OCI-LY3 (cell line): ENCODE results near the gene TSSK1B.

ENCODE experiments used
- H2AFZ ChIP-seq: fragments of 200-600, 300-600 bp; shearing (Covaris generic); 2 replicates; pipeline ENCODE4 v1.6.0; 2014; ENCODE audit warnings: antibody characterized with exemption, low read depth, low read length
- H3K27ac ChIP-seq: fragments of 200-600, 300-600 bp; sonication (generic); 2 replicates; pipeline ENCODE4 v1.5.1; 2014; ENCODE audit warnings: mild to moderate bottlenecking, low read length, moderate library complexity, mixed read lengths
- H3K27me3 ChIP-seq: fragments of 200-600, 300-600 bp; sonication (generic); 2 replicates; pipeline ENCODE4 v1.6.1; 2014; ENCODE audit warnings: low read depth, low read length, mixed read lengths
- H3K36me3 ChIP-seq: fragments of 200-600, 300-600 bp; sonication (generic); replicated peaks from 2 replicates; pipeline ENCODE3; 2014; ENCODE audit warnings: low read depth, low read length, mixed read lengths
- H3K4me1 ChIP-seq: fragments of 300-600, 200-600 bp; sonication (generic); 2 replicates; pipeline ENCODE4 v1.6.1; 2014; ENCODE audit warnings: low read length, mixed read lengths
- H3K4me2 ChIP-seq: fragments of 200-600, 300-600 bp; sonication (generic); 2 replicates; pipeline ENCODE4 v1.6.1; 2014; ENCODE audit warnings: low read length, mixed read lengths
- H3K4me3 ChIP-seq: fragments of 300-600, 200-600 bp; sonication (generic); 2 replicates; pipeline ENCODE4 v1.5.1; 2014; ENCODE audit warnings: antibody characterized with exemption, mild to moderate bottlenecking, low read length, moderate library complexity
- H3K79me2 ChIP-seq: fragments of 300-600, 200-600 bp; shearing (Covaris generic); 2 replicates; pipeline ENCODE4 v1.6.1; 2014; ENCODE audit warnings: mild to moderate bottlenecking, low read length, mixed read lengths
- H3K9ac ChIP-seq: fragments of 300-600, 200-600 bp; shearing (Covaris generic); 2 replicates; pipeline ENCODE4 v1.6.0; 2014; ENCODE audit warnings: mild to moderate bottlenecking, low read length, moderate library complexity
- H3K9me3 ChIP-seq: fragments of 200-600, 300-600 bp; shearing (Covaris generic); 2 replicates; pipeline ENCODE4 v1.6.1; 2014; ENCODE audit warnings: low read length, mixed read lengths; ENCODE audit not compliant: insufficient read depth
- H4K20me1 ChIP-seq: fragments of 200-600, 300-600 bp; sonication (generic); 2 replicates; pipeline ENCODE4 v1.6.1; 2016; ENCODE audit warnings: low read length, mixed read lengths; ENCODE audit not compliant: insufficient read depth
- EZH2phosphoT487 ChIP-seq: fragments of 200-600 bp; shearing (Covaris generic); IDR thresholded peaks from 2 replicates; pipeline ENCODE4 v1.6.1; 2018; ENCODE audit warnings: antibody characterized with exemption, mixed run types, low read depth
- TF ChIP-seq, protein P1 (sequence below): fragments of 200-600, 300-600 bp; sonication (generic); IDR thresholded peaks from 2 replicates; pipeline ENCODE4 v1.5.1; 2014; ENCODE audit warnings: antibody characterized with exemption, low read length, low read depth

TSSK1B gene

DNA sequence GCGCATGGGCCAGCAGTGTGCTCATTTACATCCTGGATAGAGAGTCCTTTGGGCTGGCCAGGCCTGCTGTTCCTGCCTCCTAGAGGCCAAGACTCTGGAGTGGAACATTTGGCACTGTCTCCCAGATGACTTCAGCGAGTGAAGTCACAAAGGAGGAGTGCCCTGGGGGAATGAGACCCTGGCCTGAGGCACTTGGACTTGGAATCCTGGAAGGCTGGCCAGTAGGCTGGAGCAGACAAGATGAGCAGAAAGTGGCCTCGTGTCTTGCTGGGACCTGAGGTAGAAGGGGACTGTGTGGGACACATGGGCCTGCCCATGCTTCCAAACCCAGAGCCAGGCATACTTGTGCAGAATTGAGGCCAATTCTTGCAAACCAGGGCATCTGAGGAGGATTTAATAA lies at the start of gene TSSK1B:
TSS of gene TSSK1B (minus strand) at position 101 of the 400 bp plus-strand sequence. CDS start 150 bp downstream, outside the sequence.
- Histone ChIP-seq H3K4me2 (no peak within 1 kb of the TSS), H2AFZ (no peak within 1 kb of the TSS), H3K36me3 (no peaks in the 10 kb centered on the region), H3K79me2 (no peaks in the 10 kb centered on the region), H3K4me1 (no peaks in the 10 kb centered on the region), H3K9ac (no peak within 1 kb of the TSS), H3K9me3 (no peaks in the 10 kb centered on the region), H3K27ac (no peak within 1 kb of the TSS), H3K27me3 (no peaks in the 10 kb centered on the region), H4K20me1 (no peaks in the 10 kb centered on the region), H3K4me3 (no peak within 1 kb of the TSS)
- no peak for TF ChIP-seq EZH2phosphoT487
- TF ChIP-seq, protein P1, sequence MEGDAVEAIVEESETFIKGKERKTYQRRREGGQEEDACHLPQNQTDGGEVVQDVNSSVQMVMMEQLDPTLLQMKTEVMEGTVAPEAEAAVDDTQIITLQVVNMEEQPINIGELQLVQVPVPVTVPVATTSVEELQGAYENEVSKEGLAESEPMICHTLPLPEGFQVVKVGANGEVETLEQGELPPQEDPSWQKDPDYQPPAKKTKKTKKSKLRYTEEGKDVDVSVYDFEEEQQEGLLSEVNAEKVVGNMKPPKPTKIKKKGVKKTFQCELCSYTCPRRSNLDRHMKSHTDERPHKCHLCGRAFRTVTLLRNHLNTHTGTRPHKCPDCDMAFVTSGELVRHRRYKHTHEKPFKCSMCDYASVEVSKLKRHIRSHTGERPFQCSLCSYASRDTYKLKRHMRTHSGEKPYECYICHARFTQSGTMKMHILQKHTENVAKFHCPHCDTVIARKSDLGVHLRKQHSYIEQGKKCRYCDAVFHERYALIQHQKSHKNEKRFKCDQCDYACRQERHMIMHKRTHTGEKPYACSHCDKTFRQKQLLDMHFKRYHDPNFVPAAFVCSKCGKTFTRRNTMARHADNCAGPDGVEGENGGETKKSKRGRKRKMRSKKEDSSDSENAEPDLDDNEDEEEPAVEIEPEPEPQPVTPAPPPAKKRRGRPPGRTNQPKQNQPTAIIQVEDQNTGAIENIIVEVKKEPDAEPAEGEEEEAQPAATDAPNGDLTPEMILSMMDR: no peak

- no peak overlapping the region for H3K4me3 ChIP-seq
- H3K9me3 ChIP-seq: no peaks in the 10 kb centered on the region
- H3K79me2 ChIP-seq: no peaks in the 10 kb centered on the region
- no peak overlapping the region for H3K4me2 ChIP-seq
- no peak overlapping the region for H3K9ac ChIP-seq
- no peaks in the 10 kb centered on the region for H3K4me1 ChIP-seq
- no peak overlapping the region for H2AFZ ChIP-seq
- H3K27ac ChIP-seq: no peak overlapping the region
- H4K20me1 ChIP-seq: no peaks in the 10 kb centered on the region
- TF ChIP-seq EZH2phosphoT487: no peak
- TF ChIP-seq, protein P1: no peak
- no peaks in the 10 kb centered on the region for H3K27me3 ChIP-seq
- no peaks in the 10 kb centered on the region for H3K36me3 ChIP-seq
Measured at GRCh38 chr5:113480243-113480642, 45.5 kb upstream of the TSSK1B start.

DNA sequence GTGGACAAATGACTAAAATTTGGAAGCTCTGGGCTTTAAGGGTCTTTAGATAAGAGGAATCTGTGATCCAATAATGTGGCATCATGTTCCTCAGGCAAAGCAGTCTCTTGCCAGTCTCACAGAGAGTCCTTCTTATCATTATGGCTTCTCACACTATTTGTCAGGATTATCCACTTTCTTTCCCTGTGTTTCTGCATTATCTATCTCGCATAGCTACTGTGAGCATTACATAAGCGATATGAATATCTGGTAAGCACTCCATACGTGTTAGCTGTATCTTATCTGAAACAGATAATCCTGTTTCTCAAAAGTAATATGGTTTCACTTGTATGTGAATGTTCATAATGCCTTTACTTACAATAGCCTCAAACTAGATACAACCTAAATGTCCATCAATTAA lies 43.9 kb upstream of the TSSK1B start:
- Histone ChIP-seq H3K4me1 (no peaks in the 10 kb centered on the region), H3K9ac (no peak overlapping the region), H2AFZ (no peak overlapping the region), H3K4me3 (no peak overlapping the region), H3K4me2 (no peak overlapping the region), H3K27me3 (no peaks in the 10 kb centered on the region), H3K27ac (no peak overlapping the region), H3K79me2 (no peaks in the 10 kb centered on the region), H3K36me3 (no peaks in the 10 kb centered on the region), H3K9me3 (no peaks in the 10 kb centered on the region), H4K20me1 (no peaks in the 10 kb centered on the region)
- TF ChIP-seq, protein P1: no peak
- TF ChIP-seq EZH2phosphoT487: no peak

GRCh38 chr5:113474100-113474728 lies 39.4 kb upstream of the TSSK1B start:
- no peak for TF ChIP-seq EZH2phosphoT487
- TF ChIP-seq, protein P1: no peak
- H3K4me1 ChIP-seq: no peaks in the 10 kb centered on the region
- H3K9ac ChIP-seq: no peak overlapping the region
- no peaks in the 10 kb centered on the region for H3K79me2 ChIP-seq
- no peaks in the 10 kb centered on the region for H3K9me3 ChIP-seq
- no peak overlapping the region for H3K4me3 ChIP-seq
- no peak overlapping the region for H2AFZ ChIP-seq
- no peak overlapping the region for H3K4me2 ChIP-seq
- H4K20me1 ChIP-seq: no peaks in the 10 kb centered on the region
- H3K36me3 ChIP-seq: no peaks in the 10 kb centered on the region
- no peaks in the 10 kb centered on the region for H3K27me3 ChIP-seq
- no peak overlapping the region for H3K27ac ChIP-seq
